HepG2 (cell line): Measurements from ENCODE around the gene EPB41L4A. TPM values are rescaled to one million over a fixed set of nuclear protein-coding genes. Genes with fewer than 3 reads are reported as not detected.

Source experiments
- ATAC-seq: fragments of 200-7000 bp; cut with Tn5 transposase; 3 replicates; pipeline ENCODE4 v1.9.1; 2020; ENCODE audit warnings: mild to moderate bottlenecking, moderate library complexity
- BruUV-seq: library from RNA; stranded (reverse); fragments of 400-500 nt; replicated peaks from 2 replicates; lab custom pipeline; 2021; lab: Mats Ljungman, UMichigan
- CTCF ChIA-PET: fragments of 300-600 bp; formaldehyde crosslinking; extraction: SDS; loops from one replicate; lab custom pipeline; 2021; ENCODE audit warnings: low total read pairs, inconsistent platforms, low intra/inter-chr PET ratio; lab: Yijun Ruan, JAX
- POLR2A ChIA-PET: fragments of 350-600 bp; sonication (Branson Sonifier 250); formaldehyde crosslinking; loops from one replicate; lab custom pipeline; 2020; ENCODE audit warnings: antibody characterized with exemption, inconsistent platforms; lab: Yijun Ruan, JAX
- DNase-seq: peaks from one replicate; pipeline ENCODE4 v3.0.0-alpha.2; 2015; ENCODE audit warnings: low spot score
- FAIRE-seq: peaks from 3 replicates; lab custom pipeline; 2011; peaks lifted over from hg19 to GRCh38; lab: Jason Lieb, UNC
- H2AFZ ChIP-seq: one replicate; pipeline ENCODE4 v1.6.1; 2011; ENCODE audit warnings: low read length, inconsistent platforms
- H3K27ac ChIP-seq: fragments of 300-600 bp; 3 replicates; pipeline ENCODE4 v1.8.0; 2011; ENCODE audit warnings: mixed run types, mild to moderate bottlenecking, mixed read lengths, low read length, inconsistent platforms; ENCODE audit not compliant: insufficient read depth; ENCODE audit errors: extremely low read length
- H3K27me3 ChIP-seq, 2 experiments: fragments of 200-600 bp in 1 of 2; 2 replicates in 1 of 2; 3 replicates in 1 of 2; pipeline versions ENCODE4 v1.6.0 to v1.8.0; 2011; ENCODE audit warnings: low read length in 2 of 2, mild to moderate bottlenecking in 2 of 2, moderate library complexity in 2 of 2, inconsistent platforms in 1 of 2; ENCODE audit not compliant: insufficient read depth in 2 of 2, control insufficient read depth in 1 of 2
- H3K36me3 ChIP-seq, 2 experiments: fragments of 200-600 bp in 1 of 2; replicated peaks in 1 of 2; 2 replicates in 1 of 2; 3 replicates in 1 of 2; pipeline versions ENCODE4 v1.5.1 to v1.8.0; 2011; ENCODE audit warnings: low read length in 2 of 2, inconsistent platforms in 1 of 2; ENCODE audit not compliant: insufficient read depth in 2 of 2, control insufficient read depth in 1 of 2
- H3K4me1 ChIP-seq: 2 replicates; pipeline ENCODE4 v1.5.1; 2012; ENCODE audit warnings: low read length, inconsistent platforms; ENCODE audit not compliant: insufficient read depth
- H3K4me2 ChIP-seq: 2 replicates; pipeline ENCODE4 v1.6.0; 2011; ENCODE audit warnings: low read depth, low read length, inconsistent platforms
- H3K4me3 ChIP-seq, 3 experiments: fragments of 200-600 bp in 1 of 3; sonication (generic), shearing (Covaris generic) in 1 of 3; replicated peaks in 1 of 3; 2 replicates each; pipeline ENCODE4 v1.5.1; 2011 to 2016; ENCODE audit warnings: low read length in 3 of 3, inconsistent platforms in 2 of 3, low read depth in 2 of 3, mild to moderate bottlenecking in 2 of 3, control low read depth in 1 of 3, mixed read lengths in 1 of 3; ENCODE audit not compliant: insufficient read depth in 1 of 3
- H3K79me2 ChIP-seq: one replicate; pipeline ENCODE4 v1.6.1; 2011; ENCODE audit warnings: low read length, inconsistent platforms; ENCODE audit not compliant: insufficient read depth
- H3K9ac ChIP-seq: 2 replicates; pipeline ENCODE4 v1.6.0; 2011; ENCODE audit warnings: mild to moderate bottlenecking, low read depth, low read length, inconsistent platforms; ENCODE audit not compliant: insufficient read depth
- H3K9me3 ChIP-seq: 2 replicates; pipeline ENCODE4 v1.5.1; 2012; ENCODE audit warnings: mild to moderate bottlenecking, low read length
- H4K20me1 ChIP-seq: 2 replicates; pipeline ENCODE4 v1.6.0; 2011; ENCODE audit warnings: inconsistent platforms, mild to moderate bottlenecking, low read length, moderate library complexity; ENCODE audit not compliant: insufficient read depth
- ATF7-NPFF ChIP-seq: sonication (generic); formaldehyde crosslinking; IDR thresholded peaks from 2 replicates; pipeline ENCODE4 v1.8.1; 2023; ENCODE audit warnings: mild to moderate bottlenecking, low read depth, missing genetic modification reagents, moderate library complexity
- BATF2 ChIP-seq: sonication (generic); formaldehyde crosslinking; IDR thresholded peaks from 2 replicates; pipeline ENCODE4 v1.8.0; 2022; ENCODE audit warnings: mild to moderate bottlenecking, missing genetic modification reagents, moderate library complexity
- BRCA1 ChIP-seq: sonication (generic); formaldehyde crosslinking; IDR thresholded peaks from 2 replicates; pipeline ENCODE4 v1.4.0; 2020; ENCODE audit warnings: missing genetic modification reagents
- CBX1 ChIP-seq: IDR thresholded peaks from one replicate; pipeline ENCODE4 v1.6.1; 2016; ENCODE audit warnings: antibody characterized with exemption, low read depth
- SAP130 ChIP-seq: IDR thresholded peaks from 2 replicates; pipeline ENCODE4 v1.6.1; 2016; ENCODE audit warnings: low read depth
- TCF7L2 ChIP-seq: IDR thresholded peaks from 2 replicates; pipeline ENCODE4 v1.6.1; 2011; ENCODE audit warnings: mild to moderate bottlenecking, low read depth, low read length, moderate library complexity
- THYN1 ChIP-seq: sonication (generic); formaldehyde crosslinking; IDR thresholded peaks from 2 replicates; pipeline ENCODE4 v1.8.1; 2023; ENCODE audit warnings: low read depth, mild to moderate bottlenecking, moderate library complexity, missing genetic modification reagents, borderline replicate concordance
- YY1 ChIP-seq: IDR thresholded peaks from 2 replicates; pipeline ENCODE4 v1.6.1; 2011; ENCODE audit warnings: low read length, low read depth, moderate library complexity, mild to moderate bottlenecking; ENCODE audit not compliant: insufficient read depth, insufficient replicate concordance
- ZBTB43 ChIP-seq: sonication (generic); formaldehyde crosslinking; conservative IDR thresholded peaks from 2 replicates; pipeline ENCODE4 v1.4.0; 2020; ENCODE audit warnings: missing genetic modification reagents
- ZFP36 ChIP-seq: fragments of 150-350 bp; IDR thresholded peaks from 2 replicates; pipeline ENCODE4 v1.6.1; 2018; ENCODE audit warnings: borderline replicate concordance, low read length, low read depth; ENCODE audit not compliant: partially characterized antibody
- whole genome bisulfite sequencing: methylation state at CpG from one replicate; pipeline ENCODE4 v1.1.6; 2017; ENCODE audit warnings: low lambda C conversion rate; 5-methylcytosine and 5-hydroxymethylcytosine counted together
- in situ Hi-C: cut with HindIII; loops from 2 replicates; pipeline ENCODE4 v1.10.0; 2017; ENCODE audit warnings: low pct_unique_long_range_greater_than_20kb; ENCODE audit not compliant: extremely low pct_ligation_motif_present
- intact Hi-C: fragments of 100-400 bp; cut with micrococcal nuclease; formaldehyde crosslinking; loops from one replicate; pipeline ENCODE4 v1.10.0; 2022; ENCODE audit not compliant: unreplicated experiment
- polyA plus RNA-seq, 8 experiments: library from polyadenylated mRNA; depleted of rRNA in 3 of 8; stranded (reverse) in 7 of 8; unstranded in 1 of 8; fragments of >200 nt; fragmentation: Illumina TruSeq in 4 of 8; extraction: Trizol in 4 of 8; gene quantifications; 2 replicates each; pipeline versions ENCODE4 v1.2.1 to v1.2.3, GENCODE V29; 2011 to 2016; ENCODE audit warnings: low read depth in 4 of 8, missing spikeins in 1 of 8, mixed read lengths in 1 of 8; ENCODE audit not compliant: insufficient read depth in 1 of 8
- total RNA-seq, 5 experiments: library from RNA; depleted of rRNA; stranded (reverse); fragments of >200 nt; fragmentation: Illumina TruSeq; extraction: Trizol; gene quantifications; 2 replicates each; pipeline ENCODE4 v1.2.3, GENCODE V29; 2016; ENCODE audit warnings: low read depth in 1 of 5

Gene EPB41L4A
- total and polyA plus RNA-seq, 2 of the 13 experiments (the other 11 are each of a cell fraction or from before 2014, with no cell fraction given) = 0.07 TPM; not detected in 1

GRCh38 chr5:112374356-112374755 lies 44.7 kb downstream of the EPB41L4A start:
- CTCF ChIA-PET = no interaction called here
- no peak for FAIRE-seq
- H3K79me2 ChIP-seq = no peaks in the 10 kb centered on the region
- H3K4me3 ChIP-seq = no peak overlapping the region
- TF ChIP-seq CBX1 (no peak), BATF2 (CRISPR knock-in tag) (no peak), ZBTB43 (no peak), YY1 (no peak), ZFP36 (no peak), ATF7-NPFF (CRISPR knock-in tag) (no peak), SAP130 (CRISPR knock-in tag) (no peak), TCF7L2 (no peak), BRCA1 (CRISPR knock-in tag) (no peak), THYN1 (no peak)
- no peaks in the 10 kb centered on the region for H3K36me3 ChIP-seq
- H4K20me1 ChIP-seq = no peaks in the 10 kb centered on the region
- H3K4me1 ChIP-seq = no peaks in the 10 kb centered on the region
- no peaks in the 10 kb centered on the region; a peak in 1 of 5 replicates for H3K27me3 ChIP-seq
- H3K4me2 ChIP-seq = no peak overlapping the region
- H3K9ac ChIP-seq = no peak overlapping the region
- POLR2A ChIA-PET = no interaction called here
- no peaks in the 10 kb centered on the region for H3K9me3 ChIP-seq
- ATAC-seq = no peak
- in situ Hi-C loops (no loop called here), intact Hi-C loops (no loop called here)
- DNase-seq = no peak
- no TSS peak for BruUV-seq
- no peak overlapping the region for H2AFZ ChIP-seq
- 11% methylated on average over 5 of the region's 5 CpGs for WGBS
- H3K27ac ChIP-seq = no peak overlapping the region
